GM10847 (cell line): Measurements from ENCODE around the gene CASP7.

Experiments
- POLR2A ChIP-seq: IDR thresholded peaks from 2 replicates; pipeline ENCODE4 v1.6.1; 2011; ENCODE audit not compliant: insufficient read length; ENCODE audit errors: extremely low read depth

Gene CASP7

GRCh38 chr10:113663142-113663541 lies 16.6 kb upstream of the CASP7 start:
- no peak for TF ChIP-seq POLR2A

GRCh38 chr10:113663908-113664307 lies 15.8 kb upstream of the CASP7 start, which contains the start of gene NRAP:
NRAP (minus strand) TSS chr10:113664041; CDS start chr10:113663882, 159 bp downstream.
- no peak for TF ChIP-seq POLR2A

GRCh38 chr10:113665352-113665751 lies 14.4 kb upstream of the CASP7 start:
- no peak for TF ChIP-seq POLR2A

- TF ChIP-seq POLR2A = no peak
Measured at GRCh38 chr10:113665806-113666354, 13.8 kb upstream of the CASP7 start.

- TF ChIP-seq POLR2A = no peak
Measured at GRCh38 chr10:113666682-113667252, 12.9 kb upstream of the CASP7 start.

- no peak for TF ChIP-seq POLR2A
Measured at GRCh38 chr10:113680190-113681111, 739 bp downstream of the CASP7 start.

- no peak for TF ChIP-seq POLR2A
Measured at GRCh38 chr10:113681533-113682470, 2.1 kb downstream of the CASP7 start.

GRCh38 chr10:113683300-113683699 lies 3.6 kb downstream of the CASP7 start:
- TF ChIP-seq POLR2A = no peak

GRCh38 chr10:113686028-113686427 lies 6.3 kb downstream of the CASP7 start:
- no peak for TF ChIP-seq POLR2A

GRCh38 chr10:113687037-113687436 lies 7.3 kb downstream of the CASP7 start:
- no peak for TF ChIP-seq POLR2A

- no peak for TF ChIP-seq POLR2A
Measured at GRCh38 chr10:113689057-113689456, 9.3 kb downstream of the CASP7 start.

GRCh38 chr10:113689574-113689973 lies 9.9 kb downstream of the CASP7 start:
- TF ChIP-seq POLR2A = no peak

- no peak for TF ChIP-seq POLR2A
Measured at GRCh38 chr10:113690749-113691148, 11.0 kb downstream of the CASP7 start.

- TF ChIP-seq POLR2A = no peak
Measured at GRCh38 chr10:113691381-113691780, 11.7 kb downstream of the CASP7 start.

- TF ChIP-seq POLR2A = no peak
Measured at GRCh38 chr10:113692271-113692670, 12.6 kb downstream of the CASP7 start.
